SK-N-MC (cell line): ENCODE results near the gene SPRING1.

Experiments
- EZH2 ChIP-seq: fragments of 200-600 bp; sonication (generic); IDR thresholded peaks from one replicate; pipeline ENCODE4 v1.6.1; 2017; ENCODE audit warnings: antibody characterized with exemption
- POLR2AphosphoS5 ChIP-seq: IDR thresholded peaks from 2 replicates; pipeline ENCODE4 v1.6.1; 2012; ENCODE audit warnings: mild to moderate bottlenecking, low read depth, low read length, borderline replicate concordance

- TF ChIP-seq EZH2, result no peak
- TF ChIP-seq POLR2AphosphoS5, result no peak
Observed at GRCh38 chr12:116765271-116765670, 27.4 kb upstream of the SPRING1 start.
